ENCODE results near the gene LSM14B.
"Not testable (repeated sequence)": the region's sequence is repeated elsewhere in the genome, so short reads cannot be mapped to it uniquely, and the experiment has no call there.

Gene LSM14B

GRCh38 chr20:62121776-62122653 is at the start of gene LSM14B:
LSM14B (plus strand) TSS chr20:62122475; CDS start chr20:62122667, 192 bp downstream.
- peak; percentile 96 for DNase-seq

- no peak for DNase-seq
Observed at GRCh38 chr20:62073323-62073722, 49.0 kb upstream of the LSM14B start.

GRCh38 chr20:62079166-62079565 is 43.1 kb upstream of the LSM14B start:
- DNase-seq, result no peak

- no peak for DNase-seq
Observed at GRCh38 chr20:62080249-62080990, 41.9 kb upstream of the LSM14B start.

GRCh38 chr20:62083312-62083711 is 39.0 kb upstream of the LSM14B start:
- no peak for DNase-seq

- DNase-seq, result not testable (repeated sequence)
Observed at GRCh38 chr20:62084224-62084623, 38.1 kb upstream of the LSM14B start.

GRCh38 chr20:62085206-62085605 is 37.1 kb upstream of the LSM14B start:
- DNase-seq, result no peak

- no peak for DNase-seq
Observed at GRCh38 chr20:62087227-62087626, 35.0 kb upstream of the LSM14B start.

GRCh38 chr20:62087632-62088031 is 34.6 kb upstream of the LSM14B start:
- no peak for DNase-seq

GRCh38 chr20:62088258-62089127 is 33.8 kb upstream of the LSM14B start:
- DNase-seq, result peak; percentile 21

- no peak for DNase-seq
Observed at GRCh38 chr20:62089393-62089792, 32.9 kb upstream of the LSM14B start.

- DNase-seq, result no peak
Observed at GRCh38 chr20:62096421-62097380, 25.6 kb upstream of the LSM14B start.

- no peak for DNase-seq
Observed at GRCh38 chr20:62097881-62098407, 24.3 kb upstream of the LSM14B start.

- DNase-seq, result no peak
Observed at GRCh38 chr20:62101078-62101477, 21.2 kb upstream of the LSM14B start.

GRCh38 chr20:62103508-62104233 is 18.6 kb upstream of the LSM14B start:
- DNase-seq, result no peak

- DNase-seq, result no peak
Observed at GRCh38 chr20:62104234-62104789, 18.0 kb upstream of the LSM14B start.

GRCh38 chr20:62104791-62105345 is 17.4 kb upstream of the LSM14B start:
- no peak for DNase-seq

- no peak for DNase-seq
Observed at GRCh38 chr20:62105592-62105991, 16.7 kb upstream of the LSM14B start.

GRCh38 chr20:62111148-62111547 is 11.1 kb upstream of the LSM14B start:
- DNase-seq, result no peak

- no peak for DNase-seq
Observed at GRCh38 chr20:62112368-62112767, 9.9 kb upstream of the LSM14B start.

All from CD4-positive, alpha-beta T cell treated with Interleukin-4 for 4 hours (primary cell).